Measurements from ENCODE around the gene B3GAT3. TPM values are rescaled to one million over a fixed set of nuclear protein-coding genes. Genes with fewer than 3 reads are reported as not detected.
A peak's percentile ranks its signal among the peaks of the same experiment; 100 is the strongest.

B3GAT3 gene
- total and polyA plus RNA-seq, 2 donors (not counting 3 experiments of a cell fraction or from before 2014, with no cell fraction given) = 31.6 to 37.2 TPM

DNA sequence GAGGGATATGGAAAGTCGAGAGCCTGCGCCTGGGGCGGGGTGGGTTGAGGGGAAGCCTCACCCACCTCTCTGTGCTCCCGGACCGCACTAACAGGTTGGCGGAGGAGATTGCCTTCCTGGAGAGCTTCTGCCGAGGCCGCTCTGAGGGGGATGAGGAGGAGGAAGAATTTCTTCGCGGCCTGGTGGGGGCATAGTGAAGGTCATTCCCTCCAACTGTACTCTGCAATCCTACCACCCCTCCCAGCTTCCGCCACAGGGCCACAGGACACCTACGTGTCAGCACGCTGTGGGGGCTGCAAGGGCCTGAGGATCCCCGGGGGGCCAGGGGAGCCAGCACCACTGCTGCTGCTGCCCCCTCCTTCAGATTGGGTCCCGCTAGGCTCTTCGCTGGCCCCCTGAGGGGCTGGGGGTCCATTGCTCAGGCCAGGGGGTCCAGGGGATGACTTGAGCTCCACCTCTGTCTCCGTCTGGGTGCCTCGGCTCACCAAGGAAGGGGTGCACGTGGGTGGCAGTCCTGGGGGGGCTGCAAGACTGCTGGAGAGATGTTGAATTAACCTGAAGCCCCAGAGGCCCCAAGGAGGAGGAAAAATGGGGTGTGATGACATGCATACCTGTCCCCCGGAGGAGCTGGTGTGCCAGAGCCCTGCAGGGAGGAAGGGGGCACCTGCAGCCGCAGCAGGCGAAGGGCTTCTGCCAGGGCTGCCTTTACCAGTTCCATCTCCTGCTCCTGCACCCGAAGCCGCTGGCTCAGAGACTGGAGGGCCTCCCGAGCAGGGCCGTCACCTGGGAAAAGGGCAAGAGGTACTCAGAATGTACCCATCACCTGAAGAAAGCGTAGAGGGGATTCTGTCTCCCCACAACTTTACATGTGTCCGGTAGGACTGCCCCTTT, 10.7 kb downstream of the B3GAT3 start:
- FAIRE-seq (no peak), DNase-seq (ENCODE audit: low read depth, low spot score) (no peak)
- ChIA-PET POLR2A (interaction anchor here (0.6 to 2.0 kb wide), 6 partner anchors 10 to 230 kb away, joined by 3 to 9 read pairs (median 4); partner anchors contain the start of genes B3GAT3, C11orf98, CSKMT and EEF1G), CTCF (interaction anchor here (0.7 to 5.7 kb wide), 17 partner anchors 8 to 216 kb away, joined by 3 to 48 read pairs (median 6); partner anchors contain the start of genes B3GAT3, C11orf98, CSKMT and EEF1G)
- intact Hi-C loops (cut with micrococcal nuclease) (loop anchor here (5.0 kb wide), 1 partner anchor 214 kb away; no protein-coding TSS in a partner anchor), dilution Hi-C loops (cut with MboI; ENCODE audit: extremely low pct_ligation_motif_present, low sequenced_read_pairs) (no loop called here)
- H3K9ac ChIP-seq (replicated peaks; ENCODE audit: extremely low read depth, insufficient read depth, low read length) = peak overlapping the region; percentile 57
- H3K79me2 ChIP-seq (ENCODE audit: control insufficient read depth, insufficient read depth, low read length) = peaks cover 14% of the 10 kb centered on the region
- H3K9me1 ChIP-seq (replicated peaks; ENCODE audit: control insufficient read depth, extremely low read depth, insufficient read depth, low read length) = no peaks in the 10 kb centered on the region
- no peaks in the 10 kb centered on the region for H4K20me1 ChIP-seq (replicated peaks; ENCODE audit: control insufficient read depth, extremely low read depth, insufficient read depth, low read length)
- no TSS peak for BruUV-seq (replicated peaks)
- H3K27ac ChIP-seq (ENCODE audit: insufficient read depth, low read depth, low read length) = peak overlapping the region; percentile 30
- peak overlapping the region; percentile 51 for H2AFZ ChIP-seq (ENCODE audit: low read depth, low read length)
- H3K4me3 ChIP-seq (replicated peaks in 1 of 3; ENCODE audit: insufficient read depth in 1 of 3, low read depth in 1 of 3, low read length in 3 of 3) = peak overlapping the region; percentile 61 to 74 (median 67)
- H3K4me1 ChIP-seq (ENCODE audit: control insufficient read depth, extremely low read depth, insufficient read depth, low read length) = peaks cover 22% of the 10 kb centered on the region
- H3K36me3 ChIP-seq (ENCODE audit: control insufficient read depth in 2 of 2, extremely low read depth in 1 of 2, insufficient read depth in 2 of 2, low read length in 2 of 2) = peaks cover 0 to 10% of the 10 kb centered on the region in 2 experiments
- peak overlapping the region; percentile 87 for H3K4me2 ChIP-seq (ENCODE audit: insufficient read depth, low read length)
- no peaks in the 10 kb centered on the region for H3K9me3 ChIP-seq (replicated peaks; ENCODE audit: control insufficient read depth, insufficient read depth, low read length)
- no peaks in the 10 kb centered on the region for H3K27me3 ChIP-seq (ENCODE audit: control insufficient read depth in 2 of 2, insufficient read depth in 2 of 2, low read length in 2 of 2)
- no peak for TF ChIP-seq MYC (IDR thresholded peaks at IDR 0.05; ENCODE audit: low read depth, low read length)
- TF ChIP-seq POLR2A (IDR thresholded peaks at IDR 0.05; ENCODE audit: low read depth, low read length) = no peak
- no peak for TF ChIP-seq POLR2AphosphoS5 (IDR thresholded peaks at IDR 0.05; ENCODE audit: insufficient read depth, low read depth, low read length)
- no peak for TF ChIP-seq FOS (IDR thresholded peaks at IDR 0.05; ENCODE audit: borderline replicate concordance, insufficient read depth, low read length)
- TF ChIP-seq GATA2 (IDR thresholded peaks at IDR 0.05; ENCODE audit: insufficient read depth, insufficient read length, low read depth, low read length) = no peak
- TF ChIP-seq, protein P1, sequence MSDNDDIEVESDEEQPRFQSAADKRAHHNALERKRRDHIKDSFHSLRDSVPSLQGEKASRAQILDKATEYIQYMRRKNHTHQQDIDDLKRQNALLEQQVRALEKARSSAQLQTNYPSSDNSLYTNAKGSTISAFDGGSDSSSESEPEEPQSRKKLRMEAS (IDR thresholded peaks at IDR 0.05; ENCODE audit: insufficient read depth, insufficient read length) = no peak
- no peak for TF ChIP-seq EZH2 (IDR thresholded peaks at IDR 0.05; ENCODE audit: borderline replicate concordance, low read depth, low read length, severe bottlenecking)
- TF ChIP-seq, protein P2, sequence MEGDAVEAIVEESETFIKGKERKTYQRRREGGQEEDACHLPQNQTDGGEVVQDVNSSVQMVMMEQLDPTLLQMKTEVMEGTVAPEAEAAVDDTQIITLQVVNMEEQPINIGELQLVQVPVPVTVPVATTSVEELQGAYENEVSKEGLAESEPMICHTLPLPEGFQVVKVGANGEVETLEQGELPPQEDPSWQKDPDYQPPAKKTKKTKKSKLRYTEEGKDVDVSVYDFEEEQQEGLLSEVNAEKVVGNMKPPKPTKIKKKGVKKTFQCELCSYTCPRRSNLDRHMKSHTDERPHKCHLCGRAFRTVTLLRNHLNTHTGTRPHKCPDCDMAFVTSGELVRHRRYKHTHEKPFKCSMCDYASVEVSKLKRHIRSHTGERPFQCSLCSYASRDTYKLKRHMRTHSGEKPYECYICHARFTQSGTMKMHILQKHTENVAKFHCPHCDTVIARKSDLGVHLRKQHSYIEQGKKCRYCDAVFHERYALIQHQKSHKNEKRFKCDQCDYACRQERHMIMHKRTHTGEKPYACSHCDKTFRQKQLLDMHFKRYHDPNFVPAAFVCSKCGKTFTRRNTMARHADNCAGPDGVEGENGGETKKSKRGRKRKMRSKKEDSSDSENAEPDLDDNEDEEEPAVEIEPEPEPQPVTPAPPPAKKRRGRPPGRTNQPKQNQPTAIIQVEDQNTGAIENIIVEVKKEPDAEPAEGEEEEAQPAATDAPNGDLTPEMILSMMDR (IDR thresholded peaks at IDR 0.05; ENCODE audit: extremely low read depth in 1 of 2, insufficient read depth in 1 of 2, low read depth in 1 of 2, low read length in 2 of 2) = no peak
- TF ChIP-seq JUN (IDR thresholded peaks at IDR 0.05; ENCODE audit: borderline replicate concordance, insufficient read depth, insufficient read length, low read depth) = no peak

Measured in endothelial cell of umbilical vein (primary cell).